A549 (cell line): ENCODE results near the gene SLCO2B1. TPM values are rescaled to one million over a fixed set of nuclear protein-coding genes. Genes with fewer than 3 reads are reported as not detected.
A peak's percentile ranks its signal among the peaks of the same experiment; 100 is the strongest.
"Not testable (repeated sequence)": the region's sequence is repeated elsewhere in the genome, so short reads cannot be mapped to it uniquely, and the experiment has no call there.

Experiments used
- ATAC-seq, 2 experiments: fragments of 200-7000 bp in 1 of 2; fragments of >200 bp in 1 of 2; cut with Nextera tagmentation in 1 of 2; cut with Tn5 transposase in 1 of 2; 3 replicates each; pipeline versions ENCODE4 v1.8.0 to v1.9.1; 2018 to 2020; ENCODE audit warnings: mild to moderate bottlenecking in 1 of 2, moderate library complexity in 1 of 2
- CTCF ChIA-PET: fragments of 300-600 bp; sonication (Branson Sonifier 250); formaldehyde crosslinking; extraction: SDS; loops from one replicate; lab custom pipeline; 2021; ENCODE audit warnings: antibody characterized with exemption, inconsistent platforms; lab: Yijun Ruan, JAX
- POLR2A ChIA-PET: fragments of 350-600 bp; formaldehyde crosslinking; extraction: SDS; loops from one replicate; lab custom pipeline; 2021; ENCODE audit warnings: antibody characterized with exemption, inconsistent platforms; lab: Yijun Ruan, JAX
- DNase-seq, 2 experiments: peaks; one replicate each; pipeline versions ENCODE4 v3.0.0 to v3.0.0-alpha.2; 2011 to 2016; ENCODE audit warnings: low read depth in 1 of 2, low spot score in 1 of 2
- FAIRE-seq: peaks from 2 replicates; lab custom pipeline; 2011; peaks lifted over from hg19 to GRCh38; lab: Jason Lieb, UNC
- H3K27ac ChIP-seq, 2 experiments: fragments of >200 bp; sonication (Bioruptor Twin); formaldehyde crosslinking; 3 replicates each; pipeline ENCODE4 v1.5.1; 2016 to 2017
- H3K4me1 ChIP-seq: fragments of >200 bp; sonication (Bioruptor Twin); formaldehyde crosslinking; 3 replicates; pipeline ENCODE4 v1.6.1; 2016
- H3K4me2 ChIP-seq: fragments of >200 bp; sonication (Bioruptor Twin); formaldehyde crosslinking; 3 replicates; pipeline ENCODE4 v1.6.1; 2016
- H3K4me3 ChIP-seq: fragments of >200 bp; sonication (Bioruptor Twin); formaldehyde crosslinking; 3 replicates; pipeline ENCODE4 v1.5.1; 2016
- H3K9me3 ChIP-seq: fragments of >200 bp; sonication (Bioruptor Twin); formaldehyde crosslinking; 3 replicates; pipeline ENCODE4 v1.6.1; 2016
- FOSB ChIP-seq: fragments of 250-450 bp; sonication (Bioruptor Pico); IDR thresholded peaks from 2 replicates; pipeline ENCODE4 v1.5.0; 2020; ENCODE audit warnings: mild to moderate bottlenecking, moderate library complexity
- FOSL2 ChIP-seq, 2 experiments: fragments of 450-650 bp in 1 of 2; fragments of >200 bp in 1 of 2; sonication (Bioruptor Twin) in 1 of 2; formaldehyde crosslinking; IDR thresholded peaks; 2 replicates each; pipeline versions ENCODE4 v1.5.0 to v1.6.1; 2016 to 2020; ENCODE audit warnings: mild to moderate bottlenecking in 1 of 2, moderate library complexity in 1 of 2
- JUNB ChIP-seq: fragments of >200 bp; sonication (Bioruptor Twin); formaldehyde crosslinking; IDR thresholded peaks from 2 replicates; pipeline ENCODE4 v1.6.1; 2016
- MAZ ChIP-seq: fragments of 150-350 bp; IDR thresholded peaks from 2 replicates; pipeline ENCODE4 v1.6.1; 2014; ENCODE audit warnings: antibody characterized with exemption, low read depth, low read length, borderline replicate concordance
- NPAS2 ChIP-seq: fragments of 250-450 bp; sonication (Bioruptor Pico); IDR thresholded peaks from 2 replicates; pipeline ENCODE4 v1.8.0; 2022; ENCODE audit warnings: mild to moderate bottlenecking, moderate library complexity, borderline replicate concordance
- POLR2A ChIP-seq: IDR thresholded peaks from 2 replicates; pipeline ENCODE4 v1.6.1; 2012; ENCODE audit warnings: mild to moderate bottlenecking, low read length
- POLR2AphosphoS2 ChIP-seq: conservative IDR thresholded peaks from 2 replicates; pipeline ENCODE4 v1.6.1; 2012; ENCODE audit warnings: low read length, improper control_type of control experiment, inconsistent platforms
- RAD21 ChIP-seq, 2 experiments: fragments of >200 bp in 1 of 2; sonication (Bioruptor Twin) in 1 of 2; formaldehyde crosslinking in 1 of 2; IDR thresholded peaks in 1 of 2; conservative IDR thresholded peaks in 1 of 2; 2 replicates in 1 of 2; 3 replicates in 1 of 2; pipeline ENCODE4 v1.6.1; 2012 to 2018; ENCODE audit warnings: inconsistent platforms in 1 of 2
- RFX5 ChIP-seq: fragments of 450-650 bp; IDR thresholded peaks from 2 replicates; pipeline ENCODE4 v1.7.1; 2014; ENCODE audit warnings: antibody characterized with exemption, mild to moderate bottlenecking, moderate library complexity
- ZNF302 ChIP-seq: fragments of 250-450 bp; sonication (Bioruptor Pico); IDR thresholded peaks from 2 replicates; pipeline ENCODE4 v1.9.0; 2021; ENCODE audit warnings: inconsistent platforms, mild to moderate bottlenecking, moderate library complexity
- WGBS: methylation state at CpG from one replicate; pipeline ENCODE4 v1.1.6; 2017; ENCODE audit errors: missing lambda C conversion rate; 5-methylcytosine and 5-hydroxymethylcytosine counted together
- polyA plus RNA-seq, 4 experiments: library from polyadenylated mRNA; depleted of rRNA in 3 of 4; stranded (reverse); fragments of >200 nt; fragmentation: RNase III in 1 of 4; extraction: RNeasy Plus Mini Kit Qiagen cat#74134 plus additional on column Dnase treatment in 1 of 4; gene quantifications; 2 replicates in 3 of 4; 3 replicates in 1 of 4; pipeline ENCODE4 v1.2.3, GENCODE V29; 2011 to 2017
- TF ChIP-seq, protein P1 (sequence below): IDR thresholded peaks from 2 replicates; pipeline ENCODE4 v1.6.1; 2012
- TF ChIP-seq, protein P2 (sequence below): IDR thresholded peaks from 2 replicates; pipeline ENCODE4 v1.6.1; 2012

Gene SLCO2B1
- polyA plus RNA-seq, 2 of the 4 experiments (the other 2 are of a cell fraction): 4.9 to 5.2 TPM

DNA sequence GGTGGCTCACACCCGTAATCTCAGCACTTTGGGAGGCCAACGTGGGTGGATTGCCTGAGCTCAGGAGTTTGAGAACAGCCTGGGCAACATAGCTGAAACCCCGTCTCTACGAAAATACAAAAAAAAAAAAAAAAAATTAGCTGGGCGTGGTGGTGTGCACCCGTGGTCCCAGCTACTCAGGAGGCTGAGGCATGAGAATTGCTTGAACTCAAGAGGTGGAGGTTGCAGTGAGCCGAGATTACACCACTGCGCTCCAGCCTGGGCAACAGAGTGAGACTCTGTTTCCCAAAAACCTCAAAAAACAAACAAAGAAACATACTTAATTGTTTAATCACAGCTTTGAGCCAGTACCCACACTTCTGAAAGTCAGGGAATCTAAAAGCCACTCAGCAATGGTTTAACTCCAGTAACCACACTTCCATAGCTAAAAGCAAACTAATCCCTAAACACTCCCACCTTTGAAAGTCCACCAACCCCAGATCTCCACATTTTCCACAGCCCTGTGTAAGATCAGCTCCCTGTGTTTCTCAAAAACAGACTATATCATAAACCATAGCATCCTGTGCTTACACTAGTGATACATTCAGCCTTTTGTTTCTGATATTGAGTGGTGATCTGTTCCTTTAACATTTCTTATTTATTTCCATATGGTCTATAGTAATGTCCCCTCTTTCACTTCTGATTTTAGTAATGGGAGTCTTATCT lies 49.3 kb upstream of the SLCO2B1 start (continued):
- TF ChIP-seq POLR2AphosphoS2 (no peak), NPAS2 (no peak)

DNA sequence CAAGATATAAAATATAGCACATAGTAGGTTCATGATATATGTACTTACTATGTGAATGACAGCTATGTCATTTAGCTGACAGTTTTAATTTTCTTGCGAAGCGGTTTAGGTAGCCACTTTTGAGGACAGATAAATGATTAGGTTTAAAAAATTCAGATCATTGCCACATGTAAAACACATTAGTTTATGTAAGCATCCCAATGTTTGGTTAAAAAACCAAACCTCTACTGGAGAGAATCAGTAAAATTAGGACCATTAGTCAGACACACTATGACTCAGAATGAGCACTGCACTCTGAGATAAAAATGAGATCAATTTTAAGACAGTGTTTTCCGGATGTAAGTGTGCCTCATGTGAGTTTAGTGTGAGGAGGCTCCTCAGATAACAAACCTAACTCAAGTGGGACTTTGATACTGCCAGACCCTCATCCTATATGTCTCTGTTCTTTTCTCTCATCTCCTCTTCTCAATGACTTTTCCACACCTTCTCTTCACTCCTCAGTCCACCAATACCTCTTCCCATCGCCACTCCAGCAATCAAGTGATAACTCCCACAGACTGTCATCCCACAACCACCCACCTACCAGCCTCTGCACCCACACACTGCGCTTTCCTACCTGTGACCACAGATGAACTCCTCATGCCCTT lies 47.4 kb upstream of the SLCO2B1 start:
- Histone ChIP-seq H3K4me3 (no peak overlapping the region), H3K27ac (peak overlapping the region in 1 of 2 experiments; percentile 53; a peak in 3 of 6 replicates), H3K4me1 (peaks cover 33% of the 10 kb centered on the region), H3K9me3 (no peaks in the 10 kb centered on the region), H3K4me2 (peak overlapping the region; percentile 3)
- no peak for DNase-seq
- 70% methylated on average over 5 of the region's 5 CpGs for WGBS
- TF ChIP-seq RAD21 (conservative IDR thresholded peaks at IDR 0.05 in 1 of 2, IDR thresholded peaks at IDR 0.05 in 1 of 2) (no peak), RFX5 (no peak), FOSL2 (IDR thresholded peaks at IDR 0.05) (0 out of 2 replicates have a peak, but pooled peaks have one; percentile 46), FOSL2 (CRISPR knock-in tag; IDR thresholded peaks at IDR 0.05) (peak; percentile 68), FOSB (CRISPR knock-in tag) (no peak), POLR2AphosphoS2 (no peak), JUNB (peak; percentile 37; the same call in 1 of the 2 replicates), ZNF302 (CRISPR knock-in tag) (no peak)
- TF ChIP-seq, protein P1, sequence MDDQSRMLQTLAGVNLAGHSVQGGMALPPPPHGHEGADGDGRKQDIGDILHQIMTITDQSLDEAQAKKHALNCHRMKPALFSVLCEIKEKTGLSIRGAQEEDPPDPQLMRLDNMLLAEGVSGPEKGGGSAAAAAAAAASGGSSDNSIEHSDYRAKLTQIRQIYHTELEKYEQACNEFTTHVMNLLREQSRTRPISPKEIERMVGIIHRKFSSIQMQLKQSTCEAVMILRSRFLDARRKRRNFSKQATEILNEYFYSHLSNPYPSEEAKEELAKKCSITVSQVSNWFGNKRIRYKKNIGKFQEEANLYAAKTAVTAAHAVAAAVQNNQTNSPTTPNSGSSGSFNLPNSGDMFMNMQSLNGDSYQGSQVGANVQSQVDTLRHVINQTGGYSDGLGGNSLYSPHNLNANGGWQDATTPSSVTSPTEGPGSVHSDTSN: no peak
- TF ChIP-seq, protein P2, sequence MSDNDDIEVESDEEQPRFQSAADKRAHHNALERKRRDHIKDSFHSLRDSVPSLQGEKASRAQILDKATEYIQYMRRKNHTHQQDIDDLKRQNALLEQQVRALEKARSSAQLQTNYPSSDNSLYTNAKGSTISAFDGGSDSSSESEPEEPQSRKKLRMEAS: no peak
- FAIRE-seq: no peak
- no peak; a peak in 1 of 6 replicates for ATAC-seq
- POLR2A ChIA-PET: no interaction called here
- CTCF ChIA-PET: interaction anchor here (0.9 kb wide), 1 partner anchor 72 kb away, joined by 3 read pairs; no protein-coding TSS in a partner anchor

DNA sequence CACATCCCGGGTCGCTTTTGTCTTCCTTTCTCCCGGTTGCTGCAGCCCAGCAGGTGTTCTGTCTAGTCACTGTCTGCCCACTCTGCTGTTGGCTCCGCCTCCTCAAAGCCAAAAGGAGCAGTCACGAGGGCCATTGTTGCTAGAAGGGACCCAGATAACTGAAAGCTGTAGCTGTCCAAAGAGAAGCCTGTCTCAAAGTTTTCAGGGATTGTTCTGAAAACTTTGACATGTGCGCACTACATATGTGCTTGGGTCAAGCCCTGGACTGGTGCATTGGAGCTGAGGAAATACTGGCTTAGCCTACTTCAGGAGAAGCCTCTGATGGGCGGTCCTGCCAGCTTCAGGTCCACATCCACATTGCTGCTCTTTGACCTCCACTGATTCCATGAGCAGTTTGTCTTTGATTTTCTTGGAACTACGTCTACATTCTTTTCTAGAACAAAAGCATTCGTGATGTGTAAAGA lies 45.4 kb upstream of the SLCO2B1 start:
- Histone ChIP-seq H3K4me3 (no peak overlapping the region), H3K9me3 (no peaks in the 10 kb centered on the region), H3K4me2 (no peak overlapping the region), H3K4me1 (peaks cover 23% of the 10 kb centered on the region), H3K27ac (0 out of 6 replicates have a peak overlapping the region, but pooled peaks of 1 of the 2 experiments have one; percentile 2)
- peak in 1 of 2 experiments; percentile 54 for DNase-seq
- ChIA-PET POLR2A (no interaction called here), CTCF (interaction anchor here (1.1 to 1.5 kb wide), 2 partner anchors 136 to 144 kb away, joined by 4 to 8 read pairs; no protein-coding TSS in a partner anchor)
- peak; percentile 33 to 36; a peak in 3 of 6 replicates for ATAC-seq
- WGBS: 57% methylated on average over 9 of the region's 9 CpGs
- no peak for FAIRE-seq
- no peak for TF ChIP-seq POLR2A
- TF ChIP-seq POLR2AphosphoS2: no peak
- TF ChIP-seq MAZ: no peak

DNA sequence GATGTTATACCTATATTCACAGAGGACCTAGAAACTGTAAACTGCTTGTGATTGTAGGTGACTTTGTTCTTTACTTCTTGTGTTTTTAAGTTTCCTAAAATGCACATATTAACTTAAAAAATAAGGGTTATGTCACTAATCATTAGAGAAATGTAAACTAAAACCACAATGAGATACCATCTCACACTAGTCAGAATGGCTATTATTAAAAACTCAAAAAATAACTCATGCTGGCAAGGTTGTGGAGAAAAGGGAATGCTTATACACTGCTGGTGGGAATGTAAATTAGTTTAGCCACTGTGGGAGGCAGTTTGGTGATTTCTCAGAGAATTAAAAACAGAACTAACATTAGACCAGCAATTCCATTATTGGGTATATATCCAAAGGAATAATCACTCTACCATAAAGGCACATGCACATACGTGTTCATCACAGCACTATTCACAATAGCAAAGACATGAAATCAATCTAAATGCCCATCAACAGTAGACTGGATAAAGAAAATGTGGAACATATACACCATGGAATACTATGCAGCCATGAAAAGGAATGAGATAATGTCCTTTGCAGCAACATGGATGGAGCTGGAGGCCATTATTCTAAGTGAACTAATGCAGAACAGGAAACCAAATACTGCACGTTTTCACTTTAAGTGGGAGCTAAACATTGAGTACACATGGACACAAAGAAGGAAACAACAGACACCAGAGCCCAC lies 44.8 kb upstream of the SLCO2B1 start:
- DNase-seq, H3K27ac ChIP-seq, POLR2A ChIA-PET, H3K4me2 ChIP-seq, H3K4me3 ChIP-seq, FAIRE-seq, ATAC-seq, H3K9me3 ChIP-seq: not testable (repeated sequence)
- WGBS: 55% methylated on average over 2 of the region's 2 CpGs
- peaks cover 17% of the 10 kb centered on the region for H3K4me1 ChIP-seq
- CTCF ChIA-PET: interaction anchor here (0.9 to 1.1 kb wide), 2 partner anchors 99 to 144 kb away, joined by 3 to 4 read pairs; no protein-coding TSS in a partner anchor
